GM12872 (cell line): ENCODE data around the gene GSE1.

Experiments
- TF ChIP-seq, protein P1 (sequence below): IDR thresholded peaks from 3 replicates; pipeline ENCODE4 v1.5.1; 2011; ENCODE audit warnings: low read depth, mild to moderate bottlenecking, low read length, moderate library complexity; ENCODE audit not compliant: insufficient read depth

The GSE1 gene

DNA sequence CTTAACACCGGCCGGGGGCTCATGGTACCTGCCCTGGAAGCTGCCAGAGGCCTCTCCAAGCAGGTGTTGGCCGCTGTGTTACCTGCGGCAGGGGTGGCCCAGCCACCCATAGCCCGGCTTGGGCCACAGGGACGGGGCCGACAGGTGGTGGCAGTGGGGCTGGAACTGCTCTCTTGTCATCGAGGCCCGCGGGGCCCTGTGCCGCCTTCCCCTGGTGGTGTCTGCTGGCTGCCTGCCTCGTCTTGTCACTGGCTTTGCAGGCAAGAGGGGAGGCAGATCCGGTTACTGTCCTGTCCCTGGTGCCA, 27.1 kb downstream of the GSE1 start:
- TF ChIP-seq, protein P1, sequence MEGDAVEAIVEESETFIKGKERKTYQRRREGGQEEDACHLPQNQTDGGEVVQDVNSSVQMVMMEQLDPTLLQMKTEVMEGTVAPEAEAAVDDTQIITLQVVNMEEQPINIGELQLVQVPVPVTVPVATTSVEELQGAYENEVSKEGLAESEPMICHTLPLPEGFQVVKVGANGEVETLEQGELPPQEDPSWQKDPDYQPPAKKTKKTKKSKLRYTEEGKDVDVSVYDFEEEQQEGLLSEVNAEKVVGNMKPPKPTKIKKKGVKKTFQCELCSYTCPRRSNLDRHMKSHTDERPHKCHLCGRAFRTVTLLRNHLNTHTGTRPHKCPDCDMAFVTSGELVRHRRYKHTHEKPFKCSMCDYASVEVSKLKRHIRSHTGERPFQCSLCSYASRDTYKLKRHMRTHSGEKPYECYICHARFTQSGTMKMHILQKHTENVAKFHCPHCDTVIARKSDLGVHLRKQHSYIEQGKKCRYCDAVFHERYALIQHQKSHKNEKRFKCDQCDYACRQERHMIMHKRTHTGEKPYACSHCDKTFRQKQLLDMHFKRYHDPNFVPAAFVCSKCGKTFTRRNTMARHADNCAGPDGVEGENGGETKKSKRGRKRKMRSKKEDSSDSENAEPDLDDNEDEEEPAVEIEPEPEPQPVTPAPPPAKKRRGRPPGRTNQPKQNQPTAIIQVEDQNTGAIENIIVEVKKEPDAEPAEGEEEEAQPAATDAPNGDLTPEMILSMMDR, result no peak

DNA sequence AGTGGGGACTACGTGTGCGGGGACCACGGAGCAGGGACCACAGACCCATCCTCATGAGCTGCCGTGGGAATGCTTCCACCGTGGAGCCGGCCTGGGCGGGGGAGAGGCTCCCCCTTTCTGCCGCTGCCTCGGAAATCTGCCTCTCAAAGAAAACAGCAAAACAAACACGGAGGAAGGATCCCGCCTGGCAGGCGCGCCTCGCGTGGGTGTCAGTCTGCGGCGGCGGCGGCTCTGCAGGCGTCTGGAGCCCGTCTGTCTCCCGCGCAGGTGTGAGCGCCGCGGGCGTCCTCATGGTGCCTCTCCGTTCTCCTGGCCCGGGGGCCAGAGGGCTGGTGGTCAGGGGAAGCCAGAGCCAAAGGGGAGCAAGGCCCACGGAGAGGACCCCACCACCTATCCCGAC, 27.5 kb downstream of the GSE1 start:
- TF ChIP-seq, protein P1, result no peak

DNA sequence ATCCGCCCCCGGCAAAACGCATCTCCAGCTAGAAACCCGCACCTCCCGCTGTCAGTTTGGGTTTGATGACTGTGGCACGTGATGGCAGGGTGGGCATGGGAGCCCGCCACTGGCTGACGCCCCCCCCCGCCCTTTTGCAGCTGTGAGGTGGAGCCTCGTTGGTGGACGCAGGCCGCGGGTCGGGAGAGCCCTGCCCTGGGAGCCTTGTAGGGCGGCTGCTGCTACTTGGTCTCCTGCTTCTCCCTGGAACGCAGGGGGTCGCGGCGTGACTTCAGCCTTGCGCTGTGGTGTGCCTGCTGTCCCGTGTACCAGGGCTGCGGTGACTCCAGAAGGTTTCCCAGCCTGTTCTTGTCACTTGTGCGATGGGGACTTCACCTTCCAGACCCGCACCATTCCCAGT, 28.2 kb downstream of the GSE1 start:
- TF ChIP-seq, protein P1, result no peak

DNA sequence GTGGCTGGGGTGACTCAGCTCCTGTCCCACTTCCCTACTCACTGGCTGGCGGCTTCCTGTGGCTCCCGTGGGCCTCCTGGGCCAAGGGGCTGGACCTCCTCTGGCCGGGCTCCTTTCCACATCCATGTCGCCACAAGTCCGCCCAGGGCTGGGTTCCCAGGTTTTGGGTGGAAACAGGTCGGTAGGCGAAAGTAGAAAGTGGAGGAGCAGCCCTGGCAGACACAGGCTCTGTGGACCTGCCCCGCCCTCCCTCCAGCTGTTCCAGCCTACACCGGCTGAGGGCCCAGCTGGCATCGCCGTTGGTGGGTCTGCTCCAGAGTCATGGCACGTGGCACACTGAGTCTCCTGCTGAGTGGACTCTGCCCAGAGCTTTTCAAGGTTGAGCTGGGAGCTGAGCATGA, 28.7 kb downstream of the GSE1 start:
- TF ChIP-seq, protein P1, result no peak

DNA sequence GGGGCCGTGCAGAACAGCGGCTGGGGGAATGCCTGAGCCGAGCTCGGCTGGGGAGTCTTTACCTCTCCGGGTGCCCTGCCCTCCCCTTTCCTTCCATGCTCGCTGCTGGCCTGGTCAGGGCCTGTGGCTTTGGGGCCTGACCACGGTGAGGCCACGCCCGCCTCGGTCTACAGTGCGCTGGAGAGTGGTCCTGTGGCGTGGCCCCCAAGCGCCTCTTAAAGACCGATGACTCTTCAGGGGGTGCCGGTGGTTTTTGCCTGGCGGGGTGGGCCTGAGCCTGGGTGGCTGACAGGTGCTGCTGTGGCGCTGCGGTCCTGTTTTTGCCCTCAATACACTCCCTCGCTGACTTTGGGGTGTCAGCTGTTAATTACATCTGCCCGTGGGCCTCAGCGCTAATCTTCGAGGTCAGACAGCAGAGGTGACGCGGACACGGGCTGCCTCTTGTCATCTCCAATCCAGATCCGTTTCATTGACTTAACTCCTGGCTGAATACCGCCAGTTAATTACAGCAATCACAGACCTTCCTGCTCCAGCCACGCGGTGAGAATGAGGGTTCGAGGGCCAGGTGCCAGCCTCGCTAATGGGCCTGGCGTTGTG, 29.7 kb downstream of the GSE1 start:
- TF ChIP-seq, protein P1, result no peak

DNA sequence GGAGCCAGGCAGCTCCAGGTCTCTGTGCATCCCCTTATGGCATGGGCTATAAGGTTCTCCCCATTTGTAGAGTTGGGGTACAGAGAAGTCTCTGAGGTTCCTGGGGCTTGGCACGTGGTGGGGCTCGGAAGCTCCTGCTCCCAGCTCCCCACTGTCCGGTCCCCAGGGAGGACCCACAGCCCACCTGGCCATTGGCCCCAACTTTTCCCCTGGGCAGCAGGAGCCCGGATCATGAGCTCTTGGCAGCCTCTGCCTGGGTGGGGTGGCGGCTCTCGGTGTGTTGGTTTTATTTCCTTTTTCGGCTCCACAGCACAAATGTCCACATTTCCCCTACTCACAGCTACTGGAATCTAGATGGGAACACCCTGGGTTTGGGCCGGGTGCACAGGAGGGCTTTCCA, 30.5 kb downstream of the GSE1 start:
- TF ChIP-seq, protein P1, result no peak

DNA sequence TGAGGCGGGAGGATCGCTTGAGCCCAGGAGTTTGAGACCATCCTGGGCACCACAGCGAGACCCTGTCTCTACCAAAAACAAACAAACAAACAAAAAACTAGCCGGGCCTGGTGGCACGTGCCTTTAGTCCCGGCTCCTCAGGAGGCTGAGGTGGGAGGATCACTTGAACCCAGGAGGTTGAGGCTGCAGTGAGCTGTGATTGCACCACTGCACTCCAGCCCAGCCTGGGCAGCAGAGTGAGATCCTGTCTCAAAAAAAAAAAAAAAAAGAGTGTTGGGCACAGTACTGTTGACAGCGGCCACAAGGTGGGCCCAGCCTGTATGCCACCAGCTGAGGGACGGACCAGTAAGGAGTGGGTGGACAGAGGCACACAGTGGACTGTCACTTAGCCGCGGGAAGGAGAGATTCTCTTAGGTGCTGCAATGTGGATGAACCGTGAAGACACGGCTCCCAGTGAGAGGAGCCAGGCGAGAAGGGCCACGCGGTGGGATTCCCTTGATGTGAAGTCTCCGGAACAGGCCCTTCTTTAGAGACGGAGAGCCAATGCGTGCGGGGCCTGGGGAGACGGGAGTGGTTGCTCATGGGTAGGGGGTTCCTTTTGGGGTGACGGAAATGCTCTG, 31.1 kb downstream of the GSE1 start:
- TF ChIP-seq, protein P1, result no peak
